Uterus (tissue), 4 donors: ENCODE measurements around the gene CD5L. TPM values are rescaled to one million over a fixed set of nuclear protein-coding genes. Genes with fewer than 3 reads are reported as not detected.

Experiments
- DNase-seq, 2 donors: peaks; one replicate each; pipeline ENCODE4 v3.0.0-alpha.2; 2019 to 2020
- H3K27ac ChIP-seq, 2 donors: fragments of 200-600 bp; sonication (generic); 1 replicate in 1 of 2; 2 replicates in 1 of 2; pipeline ENCODE4 v1.5.1; 2016 to 2018
- H3K27me3 ChIP-seq, 2 donors: fragments of 200-600 bp; sonication (generic); one replicate each; pipeline ENCODE4 v1.5.1; 2018 to 2019; ENCODE audit warnings: control low read depth in 1 of 2
- H3K36me3 ChIP-seq, 2 donors: fragments of 200-600 bp; sonication (generic); one replicate each; pipeline ENCODE4 v1.5.1; 2019; ENCODE audit warnings: control low read depth in 1 of 2
- H3K4me1 ChIP-seq, 2 donors: fragments of 200-600 bp; sonication (generic); one replicate each; pipeline ENCODE4 v1.5.1; 2018 to 2019; ENCODE audit warnings: control low read depth in 1 of 2
- H3K4me3 ChIP-seq, 2 donors: fragments of 200-600 bp; sonication (generic); 1 replicate in 1 of 2; 2 replicates in 1 of 2; pipeline ENCODE4 v1.5.1; 2018 to 2019; ENCODE audit warnings: mild to moderate bottlenecking in 1 of 2
- H3K9me3 ChIP-seq, 2 donors: fragments of 200-600 bp; sonication (generic); one replicate each; pipeline ENCODE4 v1.5.1; 2019; ENCODE audit warnings: control low read depth in 1 of 2
- CTCF ChIP-seq, 4 experiments: fragments of 200-600 bp in 2 of 4; fragments of 450-650 bp in 2 of 4; sonication (generic) in 2 of 4; IDR thresholded peaks; one replicate each; pipeline ENCODE4 v1.5.1; 2016 to 2019; ENCODE audit warnings: antibody characterized with exemption in 4 of 4, mild to moderate bottlenecking in 2 of 4, moderate library complexity in 1 of 4
- POLR2A ChIP-seq, 2 donors: fragments of 450-650 bp; IDR thresholded peaks; one replicate each; pipeline ENCODE4 v1.6.1; 2016; ENCODE audit warnings: antibody characterized with exemption in 2 of 2, mild to moderate bottlenecking in 1 of 2, moderate library complexity in 1 of 2
- intact Hi-C: fragments of 100-400 bp; cut with DNase I; formaldehyde crosslinking; loops from one replicate; pipeline ENCODE4 v1.15.1; 2023; ENCODE audit warnings: low total_unique reads
- total RNA-seq, 4 donors: library from RNA; depleted of rRNA in 3 of 4; stranded (reverse); fragments of >200 nt in 3 of 4; gene quantifications; one replicate each; pipeline versions ENCODE4 v1.1.0 to v1.2.4, GENCODE V29; 2014 to 2023
- donor health status: DM: yes; HTN: yes; CAD: no.

CD5L gene
- total RNA-seq, 4 donors from 2014 or later: not detected

GRCh38 chr1:157862114-157863070 is 20.8 kb upstream of the CD5L start:
- Histone ChIP-seq H3K36me3 (no peaks in the 10 kb centered on the region), H3K27me3 (no peaks in the 10 kb centered on the region), H3K9me3 (no peaks in the 10 kb centered on the region), H3K4me1 (no peaks in the 10 kb centered on the region), H3K4me3 (no peak overlapping the region), H3K27ac (no peak overlapping the region)
- no peak for DNase-seq
- TF ChIP-seq CTCF (IDR thresholded peaks at IDR 0.05): no peak
- no peak for TF ChIP-seq POLR2A (IDR thresholded peaks at IDR 0.05)
- intact Hi-C loops: no loop called here

GRCh38 chr1:157856538-157856937 is 14.9 kb upstream of the CD5L start:
- H3K27ac ChIP-seq: no peak overlapping the region
- no peak for DNase-seq
- no peak overlapping the region for H3K4me3 ChIP-seq
- no peak for TF ChIP-seq POLR2A (IDR thresholded peaks at IDR 0.05)
- no peak for TF ChIP-seq CTCF (IDR thresholded peaks at IDR 0.05)
- H3K36me3 ChIP-seq: no peaks in the 10 kb centered on the region
- no peaks in the 10 kb centered on the region for H3K9me3 ChIP-seq
- H3K4me1 ChIP-seq: no peaks in the 10 kb centered on the region
- intact Hi-C loops: no loop called here
- H3K27me3 ChIP-seq: no peaks in the 10 kb centered on the region

DNA sequence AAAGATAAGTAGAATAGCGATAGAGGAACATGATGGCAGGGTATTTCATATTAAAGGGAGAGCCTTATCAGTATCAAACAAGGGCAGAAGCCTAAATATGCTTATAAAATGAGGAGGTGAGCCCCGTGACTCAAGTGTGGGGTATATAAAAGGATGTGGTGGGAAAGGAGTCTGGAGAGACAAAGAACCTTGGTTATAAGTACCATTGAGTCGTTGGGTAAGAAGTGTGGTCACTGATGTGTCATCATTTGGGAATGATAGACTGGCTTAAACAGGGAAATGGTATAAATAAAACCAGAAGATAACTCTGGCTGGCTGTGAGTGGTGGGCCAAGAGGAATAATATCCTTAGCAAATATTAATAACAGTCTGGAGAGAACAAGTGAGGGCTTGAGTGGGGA is 10.9 kb upstream of the CD5L start:
- Histone ChIP-seq H3K27me3 (no peaks in the 10 kb centered on the region), H3K36me3 (no peaks in the 10 kb centered on the region), H3K4me3 (no peak overlapping the region), H3K9me3 (no peaks in the 10 kb centered on the region), H3K27ac (no peak overlapping the region), H3K4me1 (no peaks in the 10 kb centered on the region)
- intact Hi-C loops: no loop called here
- TF ChIP-seq CTCF (IDR thresholded peaks at IDR 0.05) (no peak), POLR2A (IDR thresholded peaks at IDR 0.05) (no peak)
- no peak for DNase-seq

GRCh38 chr1:157849229-157849875 is 7.7 kb upstream of the CD5L start:
- H3K4me1 ChIP-seq: no peaks in the 10 kb centered on the region
- no peaks in the 10 kb centered on the region for H3K36me3 ChIP-seq
- no peak overlapping the region for H3K4me3 ChIP-seq
- no peak for DNase-seq
- TF ChIP-seq CTCF (IDR thresholded peaks at IDR 0.05) (no peak), POLR2A (IDR thresholded peaks at IDR 0.05) (no peak)
- no peaks in the 10 kb centered on the region for H3K9me3 ChIP-seq
- H3K27ac ChIP-seq: no peak overlapping the region
- H3K27me3 ChIP-seq: no peaks in the 10 kb centered on the region
- intact Hi-C loops: no loop called here
